ENCODE measurements around the gene GCN1.
"Not testable (repeated sequence)": the region's sequence is repeated elsewhere in the genome, so short reads cannot be mapped to it uniquely, and the experiment has no call there.

GCN1 gene

GRCh38 chr12:120212301-120212700, 17.8 kb upstream of the GCN1 start:
- no peak for DNase-seq

GRCh38 chr12:120211904-120212283, 17.4 kb upstream of the GCN1 start:
- no peak for DNase-seq

GRCh38 chr12:120211243-120211903, 16.9 kb upstream of the GCN1 start:
- no peak for DNase-seq

GRCh38 chr12:120209851-120210250, 15.3 kb upstream of the GCN1 start:
- DNase-seq: no peak

- no peak for DNase-seq
Measured at GRCh38 chr12:120207227-120207626, 12.7 kb upstream of the GCN1 start.

GRCh38 chr12:120206781-120207180, 12.3 kb upstream of the GCN1 start:
- not testable (repeated sequence) for DNase-seq

DNA sequence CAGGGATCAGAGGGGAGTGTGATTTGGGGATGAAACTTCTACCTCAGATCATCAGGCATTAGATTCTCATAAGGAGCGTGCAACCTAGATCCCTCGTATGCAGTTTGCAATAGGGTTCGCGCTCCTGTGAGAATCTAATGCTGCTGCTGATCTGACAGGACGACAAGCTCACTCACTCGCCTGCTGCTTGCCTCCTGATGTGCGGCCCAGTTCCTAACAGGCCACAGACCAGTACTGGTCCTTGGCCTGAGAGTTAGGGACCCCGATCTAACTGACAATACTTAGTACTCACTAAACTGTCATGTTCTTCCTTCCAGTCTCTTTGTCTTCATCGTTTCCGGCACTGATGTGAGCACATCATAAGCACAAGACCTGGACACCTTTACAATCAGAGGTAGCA, 11.7 kb upstream of the GCN1 start:
- DNase-seq: no peak

DNA sequence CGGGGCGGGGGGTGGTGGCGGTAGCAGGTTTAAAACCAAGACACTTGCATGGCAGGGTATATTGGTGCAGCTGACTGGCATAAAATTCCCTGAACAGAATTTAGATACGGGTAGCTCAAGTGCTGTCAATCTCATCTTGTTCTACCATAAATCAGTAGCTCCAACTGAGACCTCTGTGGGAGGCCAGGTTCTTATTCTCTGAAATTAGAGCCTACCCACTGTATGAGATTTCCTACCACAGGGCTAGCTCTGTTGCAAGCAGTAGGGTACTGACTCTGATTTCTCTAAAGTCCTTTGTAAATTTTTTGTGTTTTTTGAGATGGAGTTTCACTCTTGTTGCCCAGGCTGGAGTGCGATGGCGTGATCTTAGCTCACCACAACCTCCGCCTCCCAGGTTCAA, 9.7 kb upstream of the GCN1 start:
- no peak for DNase-seq

GRCh38 chr12:120200364-120200800, 5.9 kb upstream of the GCN1 start:
- DNase-seq: no peak

DNA sequence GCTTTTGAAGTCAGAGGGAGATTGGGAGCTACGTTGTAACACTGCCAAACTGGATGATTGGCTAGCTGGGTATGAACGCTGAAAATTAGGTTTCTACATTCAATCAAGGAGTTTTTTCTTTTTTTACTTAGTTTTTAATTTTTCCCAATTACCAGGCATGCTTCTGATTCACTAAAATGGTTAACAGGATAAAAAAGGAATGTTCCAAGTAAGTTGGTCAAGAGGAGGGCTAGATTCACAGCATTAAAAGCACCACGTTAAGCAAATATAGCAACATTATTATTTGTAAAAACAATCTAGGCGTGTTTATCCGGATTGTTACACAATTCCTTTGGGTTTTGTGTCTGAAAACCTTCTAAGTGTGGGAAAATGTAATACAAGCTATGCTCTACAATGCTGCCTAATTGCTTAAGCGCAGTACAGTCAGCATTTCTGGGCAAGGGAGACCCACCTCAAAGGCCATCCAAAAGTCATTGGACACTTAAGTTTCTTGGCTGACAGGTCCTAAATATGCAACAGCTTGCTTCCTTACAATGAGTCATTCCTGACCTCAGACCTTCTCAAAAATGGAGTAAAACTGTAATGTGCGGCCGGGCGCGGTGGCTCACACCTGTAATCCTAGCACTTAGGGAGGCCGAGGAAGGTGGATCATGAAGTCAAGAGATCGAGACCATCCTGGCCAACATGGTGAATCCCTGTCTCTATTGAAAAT, 5.2 kb upstream of the GCN1 start:
- no peak for DNase-seq

DNA sequence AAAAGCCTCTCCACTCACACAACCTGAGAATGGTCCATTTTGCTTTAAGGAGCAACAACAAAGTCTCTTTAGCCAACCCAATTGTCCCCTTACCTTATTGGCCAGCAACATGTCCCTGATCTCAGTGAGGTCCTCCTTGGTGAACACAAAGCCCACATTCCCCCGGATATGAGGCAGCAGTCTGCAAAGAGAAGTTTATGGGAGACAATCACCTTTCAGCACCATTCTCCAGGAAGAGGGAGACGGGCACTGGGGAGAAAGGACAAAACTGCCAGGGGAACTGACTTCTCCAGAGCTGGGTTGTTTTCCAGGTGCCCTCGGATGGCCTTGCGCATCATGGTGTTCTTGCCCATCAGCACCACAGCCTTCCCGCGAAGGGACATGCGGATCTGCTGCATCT, 4.5 kb upstream of the GCN1 start:
- no peak for DNase-seq

GRCh38 chr12:120197542-120197887, 3.0 kb upstream of the GCN1 start:
- DNase-seq: no peak

- not testable (repeated sequence) for DNase-seq
Measured at GRCh38 chr12:120196817-120197541, 2.5 kb upstream of the GCN1 start.

GRCh38 chr12:120196363-120196762, 1.8 kb upstream of the GCN1 start:
- no peak for DNase-seq

GRCh38 chr12:120194226-120194533, 335 bp downstream of the GCN1 start:
- no peak for DNase-seq

GRCh38 chr12:120193286-120193685, 1.2 kb downstream of the GCN1 start:
- not testable (repeated sequence) for DNase-seq

GRCh38 chr12:120190985-120191480, 3.5 kb downstream of the GCN1 start:
- no peak for DNase-seq

DNA sequence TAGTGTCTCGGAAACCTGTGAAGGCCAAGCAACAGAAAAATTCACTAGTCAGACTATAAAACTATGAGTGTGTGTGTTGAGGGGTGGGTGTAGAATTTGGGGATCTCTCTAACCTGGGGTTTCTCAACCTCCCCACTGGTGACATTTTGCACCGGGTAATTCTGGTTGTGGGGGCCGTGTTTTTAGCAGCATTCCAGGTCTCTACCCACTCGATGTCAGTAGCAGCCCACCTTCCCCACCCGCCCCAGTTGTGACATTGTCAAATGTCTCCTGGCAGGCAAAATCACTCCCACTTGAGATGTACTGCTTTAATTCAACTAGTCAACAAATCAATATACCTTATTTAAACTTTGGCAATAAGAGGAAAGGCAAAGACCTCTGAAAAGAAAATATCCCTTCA, 4.1 kb downstream of the GCN1 start:
- no peak for DNase-seq

DNA sequence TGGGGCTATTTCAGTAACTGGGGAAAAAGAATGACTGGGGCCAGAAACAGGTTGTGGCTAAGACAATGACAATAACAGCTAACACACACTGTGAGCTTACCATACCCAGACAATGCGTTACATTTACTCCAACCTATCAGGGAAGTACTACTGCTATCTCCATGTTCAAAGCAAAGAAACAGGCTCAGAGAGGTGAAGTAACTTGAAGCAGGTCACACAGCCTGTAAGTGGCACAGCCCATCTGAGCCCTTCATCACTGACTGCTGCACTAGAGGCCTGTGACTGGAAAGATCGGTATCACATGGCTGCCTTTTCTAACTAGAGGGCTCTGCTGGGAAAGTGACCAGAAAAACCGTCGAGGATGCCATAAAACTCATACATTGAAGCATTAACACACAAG, 7.9 kb downstream of the GCN1 start:
- no peak for DNase-seq

- DNase-seq: no peak
Measured at GRCh38 chr12:120183211-120183631, 11.3 kb downstream of the GCN1 start.

DNA sequence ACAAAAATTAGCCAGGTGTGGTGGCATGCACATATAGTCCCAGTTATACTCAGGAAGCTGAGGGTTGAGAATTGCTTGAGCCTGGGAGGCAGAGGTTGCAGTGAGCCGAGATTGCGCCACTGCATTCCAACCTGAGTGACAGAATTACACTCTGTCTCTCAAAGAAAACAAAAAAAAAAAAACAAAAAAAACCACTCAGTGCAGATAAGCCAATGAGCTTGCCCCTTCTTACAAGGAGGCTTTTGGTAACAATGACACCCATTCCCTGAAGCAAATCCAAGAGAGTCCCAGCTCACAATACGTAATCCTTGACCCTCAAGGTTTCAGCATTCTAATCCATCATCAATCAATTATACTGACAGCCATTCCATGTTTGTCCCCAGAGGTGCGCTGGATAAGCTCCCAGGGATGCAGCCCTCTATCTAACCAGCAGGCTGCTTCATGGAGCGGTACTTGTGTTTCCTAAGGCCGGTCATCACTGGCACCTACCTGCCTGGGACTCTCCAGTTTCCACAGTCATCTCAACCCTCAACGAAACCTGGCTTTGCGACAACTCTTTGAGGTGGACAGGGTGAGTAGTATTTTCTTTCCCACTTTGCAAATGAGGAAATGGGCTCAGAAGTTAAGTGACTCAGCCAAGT, 12.4 kb downstream of the GCN1 start:
- DNase-seq: no peak

- DNase-seq: no peak
Measured at GRCh38 chr12:120180975-120181374, 13.5 kb downstream of the GCN1 start.

GRCh38 chr12:120175537-120175936, 19.0 kb downstream of the GCN1 start:
- DNase-seq: no peak

- no peak for DNase-seq
Measured at GRCh38 chr12:120175062-120175461, 19.5 kb downstream of the GCN1 start.

Measured in NCI-H2029 (cell line).